OCI-LY3 (cell line): ENCODE data around the gene FNBP1.
A peak's percentile ranks its signal among the peaks of the same experiment; 100 is the strongest.

Experiments
- EZH2phosphoT487 ChIP-seq: fragments of 200-600 bp; shearing (Covaris generic); IDR thresholded peaks from 2 replicates; pipeline ENCODE4 v1.6.1; 2018; ENCODE audit warnings: antibody characterized with exemption, mixed run types, low read depth
- TF ChIP-seq, protein P1 (sequence below): fragments of 200-600, 300-600 bp; sonication (generic); IDR thresholded peaks from 2 replicates; pipeline ENCODE4 v1.5.1; 2014; ENCODE audit warnings: antibody characterized with exemption, low read length, low read depth

GRCh38 chr9:130039528-130040147 is 3.4 kb downstream of the FNBP1 start:
- TF ChIP-seq, protein P1, sequence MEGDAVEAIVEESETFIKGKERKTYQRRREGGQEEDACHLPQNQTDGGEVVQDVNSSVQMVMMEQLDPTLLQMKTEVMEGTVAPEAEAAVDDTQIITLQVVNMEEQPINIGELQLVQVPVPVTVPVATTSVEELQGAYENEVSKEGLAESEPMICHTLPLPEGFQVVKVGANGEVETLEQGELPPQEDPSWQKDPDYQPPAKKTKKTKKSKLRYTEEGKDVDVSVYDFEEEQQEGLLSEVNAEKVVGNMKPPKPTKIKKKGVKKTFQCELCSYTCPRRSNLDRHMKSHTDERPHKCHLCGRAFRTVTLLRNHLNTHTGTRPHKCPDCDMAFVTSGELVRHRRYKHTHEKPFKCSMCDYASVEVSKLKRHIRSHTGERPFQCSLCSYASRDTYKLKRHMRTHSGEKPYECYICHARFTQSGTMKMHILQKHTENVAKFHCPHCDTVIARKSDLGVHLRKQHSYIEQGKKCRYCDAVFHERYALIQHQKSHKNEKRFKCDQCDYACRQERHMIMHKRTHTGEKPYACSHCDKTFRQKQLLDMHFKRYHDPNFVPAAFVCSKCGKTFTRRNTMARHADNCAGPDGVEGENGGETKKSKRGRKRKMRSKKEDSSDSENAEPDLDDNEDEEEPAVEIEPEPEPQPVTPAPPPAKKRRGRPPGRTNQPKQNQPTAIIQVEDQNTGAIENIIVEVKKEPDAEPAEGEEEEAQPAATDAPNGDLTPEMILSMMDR: peak; percentile 28; the same call in 1 of the 2 replicates
- TF ChIP-seq EZH2phosphoT487: no peak
